K562 (cell line): ENCODE results near the gene FUT9. TPM values are rescaled to one million over a fixed set of nuclear protein-coding genes. Genes with fewer than 3 reads are reported as not detected.

Experiments used
- ATAC-seq: fragments of 200-7000 bp; cut with Tn5 transposase; 3 replicates; pipeline ENCODE4 v1.9.1; 2020; ENCODE audit warnings: moderate library complexity
- BruUV-seq: library from RNA; stranded (reverse); fragments of 400-500 nt; replicated peaks from 2 replicates; lab custom pipeline; 2021; lab: Mats Ljungman, UMichigan
- CTCF ChIA-PET: fragments of 300-600 bp; formaldehyde crosslinking; extraction: SDS; loops from one replicate; lab custom pipeline; 2021; ENCODE audit warnings: low intra/inter-chr PET ratio; lab: Yijun Ruan, JAX
- POLR2A ChIA-PET: fragments of 300-600, 350-650 bp; sonication (Branson Sonifier 250); formaldehyde crosslinking; extraction: SDS; loops from one replicate; lab custom pipeline; 2021; ENCODE audit warnings: antibody characterized with exemption, inconsistent platforms; lab: Yijun Ruan, JAX
- DNase-seq, 4 experiments: peaks; one replicate each; pipeline versions ENCODE4 v3.0.0 to v3.0.0-alpha.2; 2011 to 2018; ENCODE audit warnings: low spot score in 3 of 4, mixed read lengths in 3 of 4; ENCODE audit errors: extremely low read depth in 1 of 4
- FAIRE-seq: peaks from 2 replicates; lab custom pipeline; 2011; peaks lifted over from hg19 to GRCh38; lab: Jason Lieb, UNC
- H2AFZ ChIP-seq: 2 replicates; pipeline ENCODE4 v1.6.0; 2011; ENCODE audit warnings: low read depth, low read length, control low read depth, inconsistent platforms
- H3K27ac ChIP-seq: fragments of 200-600 bp; 3 replicates; pipeline ENCODE4 v1.8.0; 2011; ENCODE audit warnings: low read depth, mild to moderate bottlenecking, control low read depth, inconsistent platforms, low read length, moderate library complexity, mixed read lengths; ENCODE audit errors: extremely low read depth
- H3K27me3 ChIP-seq, 2 experiments: fragments of 300-600 bp in 1 of 2; 2 replicates in 1 of 2; 3 replicates in 1 of 2; pipeline versions ENCODE4 v1.6.0 to v1.8.0; 2011; ENCODE audit warnings: inconsistent platforms in 2 of 2, low read length in 2 of 2, mild to moderate bottlenecking in 1 of 2, mixed read lengths in 1 of 2, moderate library complexity in 1 of 2; ENCODE audit not compliant: control insufficient read depth in 2 of 2, insufficient read depth in 2 of 2
- H3K36me3 ChIP-seq: fragments of 300-600 bp; 3 replicates; pipeline ENCODE4 v1.8.0; 2011; ENCODE audit warnings: mild to moderate bottlenecking, low read length, inconsistent platforms; ENCODE audit not compliant: control insufficient read depth, insufficient read depth
- H3K4me1 ChIP-seq, 2 experiments: fragments of 200-600 bp in 1 of 2; replicated peaks in 1 of 2; 2 replicates in 1 of 2; 3 replicates in 1 of 2; pipeline versions ENCODE4 v1.5.1 to v1.8.0; 2011; ENCODE audit warnings: inconsistent platforms in 2 of 2, low read length in 2 of 2, mild to moderate bottlenecking in 1 of 2, mixed read lengths in 1 of 2, moderate library complexity in 1 of 2; ENCODE audit not compliant: control insufficient read depth in 2 of 2, insufficient read depth in 2 of 2
- H3K4me2 ChIP-seq: 2 replicates; pipeline ENCODE4 v1.6.1; 2011; ENCODE audit warnings: low read length, control low read depth, inconsistent platforms, mixed read lengths; ENCODE audit not compliant: insufficient read depth
- H3K4me3 ChIP-seq: fragments of 200-600 bp; sonication (generic), shearing (Covaris generic); 2 replicates; pipeline ENCODE4 v1.5.1; 2016; ENCODE audit warnings: control low read depth, inconsistent platforms
- H3K79me2 ChIP-seq: fragments of 200-600 bp; 3 replicates; pipeline ENCODE4 v1.8.0; 2011; ENCODE audit warnings: low read length, inconsistent platforms; ENCODE audit not compliant: control insufficient read depth, insufficient read depth
- H3K9ac ChIP-seq, 2 experiments: 2 replicates each; pipeline versions ENCODE4 v1.6.0 to v1.6.1; 2011; ENCODE audit warnings: low read depth in 2 of 2, low read length in 2 of 2, control low read depth in 1 of 2, inconsistent platforms in 1 of 2, mild to moderate bottlenecking in 1 of 2, mixed read lengths in 1 of 2; ENCODE audit not compliant: insufficient read depth in 1 of 2
- H3K9me1 ChIP-seq: one replicate; pipeline ENCODE4 v1.6.0; 2011; ENCODE audit warnings: inconsistent platforms, mild to moderate bottlenecking, low read length, moderate library complexity; ENCODE audit not compliant: control insufficient read depth, insufficient read depth
- H3K9me3 ChIP-seq: replicated peaks from 2 replicates; pipeline ENCODE4 v1.5.1; 2011; ENCODE audit warnings: low read depth, low read length, inconsistent platforms; ENCODE audit not compliant: control insufficient read depth, insufficient read depth
- H4K20me1 ChIP-seq: replicated peaks from 2 replicates; pipeline ENCODE4 v1.6.1; 2011; ENCODE audit warnings: low read length, inconsistent platforms, mixed read lengths; ENCODE audit not compliant: control insufficient read depth, insufficient read depth
- ELF1 ChIP-seq: fragments of 200-800 bp; sonication (Bioruptor generic); IDR thresholded peaks from 2 replicates; pipeline ENCODE4 v1.6.1; 2016; ENCODE audit warnings: missing genetic modification characterization, missing compliant biosample characterization
- ILF3 ChIP-seq: fragments of 450-650 bp; IDR thresholded peaks from 2 replicates; pipeline ENCODE4 v1.6.1; 2018; ENCODE audit warnings: antibody characterized with exemption, mild to moderate bottlenecking, moderate library complexity, borderline replicate concordance
- KAT7 ChIP-seq: sonication (generic); formaldehyde crosslinking; IDR thresholded peaks from 2 replicates; pipeline ENCODE4 v1.8.0; 2022; ENCODE audit warnings: missing genetic modification reagents, mild to moderate bottlenecking, borderline replicate concordance
- POU5F1 ChIP-seq: fragments of 150-350 bp; IDR thresholded peaks from 2 replicates; pipeline ENCODE4 v1.6.1; 2014; ENCODE audit warnings: borderline replicate concordance, low read length, low read depth, mild to moderate bottlenecking; ENCODE audit not compliant: partially characterized antibody
- PRMT5 ChIP-seq: sonication (generic); formaldehyde crosslinking; IDR thresholded peaks from 2 replicates; pipeline ENCODE4 v1.5.0; 2020; ENCODE audit warnings: missing genetic modification reagents
- SMARCC2 ChIP-seq: fragments of 450-650 bp; IDR thresholded peaks from 2 replicates; pipeline ENCODE4 v1.6.1; 2017; ENCODE audit warnings: antibody characterized with exemption, moderate library complexity, mild to moderate bottlenecking, low read depth
- STAT5B ChIP-seq: fragments of 250-450 bp; sonication (Bioruptor Pico); IDR thresholded peaks from 2 replicates; pipeline ENCODE4 v1.8.0; 2021; ENCODE audit warnings: mild to moderate bottlenecking, inconsistent platforms
- ZNF584 ChIP-seq: fragments of 200-800 bp; sonication (Bioruptor generic); IDR thresholded peaks from 2 replicates; pipeline ENCODE4 v1.6.1; 2016; ENCODE audit warnings: low read depth, mild to moderate bottlenecking, missing genetic modification characterization, missing compliant biosample characterization
- WGBS: fragments of 100-300 bp; shearing (Covaris generic); methylation state at CpG from one replicate; pipeline ENCODE4 v1.1.6; 2016; ENCODE audit warnings: low coverage, mixed read lengths; ENCODE audit not compliant: insufficient coverage; ENCODE audit errors: missing lambda C conversion rate; 5-methylcytosine and 5-hydroxymethylcytosine counted together
- in situ Hi-C: fragments of 300-500 bp; cut with MboI; formaldehyde crosslinking; loops from 4 replicates; pipeline ENCODE4 v1.15.0; 2018; ENCODE audit warnings: inconsistent platforms, mixed read lengths
- intact Hi-C: fragments of 100-400 bp; cut with micrococcal nuclease; formaldehyde crosslinking; loops from 2 replicates; pipeline ENCODE4 v1.14.2; 2022
- polyA plus RNA-seq, 8 experiments: library from polyadenylated mRNA; depleted of rRNA in 4 of 8; stranded (reverse) in 5 of 8; unstranded in 3 of 8; fragments of >200 nt; fragmentation: Nextera tagmentation in 2 of 8; fragmentation: Illumina TruSeq in 1 of 8; extraction: Ambion mirVana in 2 of 8; extraction: Trizol in 1 of 8; gene quantifications; 2 replicates each; pipeline versions ENCODE4 v1.2.1 to v1.2.3, GENCODE V29; 2011 to 2014; ENCODE audit warnings: inconsistent platforms in 1 of 8, missing spikeins in 1 of 8
- total RNA-seq, 7 experiments: library from RNA; depleted of rRNA in 6 of 7; stranded (reverse); fragments of >200 nt in 6 of 7; fragmentation: Illumina TruSeq in 2 of 7; extraction: Trizol in 2 of 7; gene quantifications; 2 replicates each; pipeline versions ENCODE4 v1.2.1 to v1.2.3, GENCODE V29; 2011 to 2021; ENCODE audit warnings: low replicate concordance in 1 of 7
- TF ChIP-seq, protein P1 (sequence below): sonication (generic); formaldehyde crosslinking; IDR thresholded peaks from 2 replicates; pipeline ENCODE4 v1.8.0; 2022; ENCODE audit warnings: mild to moderate bottlenecking, low read depth, missing genetic modification reagents
- TF ChIP-seq, protein P2 (sequence below): sonication (generic); formaldehyde crosslinking; IDR thresholded peaks from 2 replicates; pipeline ENCODE4 v1.8.0; 2022; ENCODE audit warnings: mild to moderate bottlenecking, missing genetic modification reagents

The FUT9 gene
- total and polyA plus RNA-seq, 9 of the 15 experiments (the other 6 are each of a cell fraction or from before 2014, with no cell fraction given) = not detected

DNA sequence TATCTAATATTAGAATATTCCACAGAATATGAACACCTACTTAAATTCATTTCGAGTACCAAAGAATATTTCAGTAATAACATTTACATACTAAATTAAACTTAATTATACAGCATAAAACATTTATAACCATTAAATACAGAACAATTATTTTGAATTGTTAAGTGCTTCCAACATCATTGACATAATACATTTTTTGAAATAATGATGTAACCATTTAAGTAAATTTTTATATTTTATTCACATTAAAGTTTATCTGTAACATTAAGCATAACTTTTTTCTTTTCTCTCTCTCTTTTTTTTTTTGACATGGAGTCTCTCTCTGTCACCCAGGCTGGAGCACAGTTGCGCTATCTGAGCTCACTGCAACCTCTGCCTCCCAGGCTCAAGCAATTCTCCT, 44.5 kb downstream of the FUT9 start:
- Histone ChIP-seq H3K4me2 (no peak overlapping the region), H3K4me3 (no peak overlapping the region), H4K20me1 (no peaks in the 10 kb centered on the region), H2AFZ (no peak overlapping the region), H3K79me2 (no peaks in the 10 kb centered on the region), H3K36me3 (no peaks in the 10 kb centered on the region), H3K27ac (no peak overlapping the region), H3K27me3 (no peaks in the 10 kb centered on the region), H3K9ac (no peak overlapping the region), H3K4me1 (no peaks in the 10 kb centered on the region), H3K9me3 (no peaks in the 10 kb centered on the region), H3K9me1 (no peaks in the 10 kb centered on the region)
- TF ChIP-seq ILF3 (no peak), KAT7 (CRISPR knock-in tag) (no peak), PRMT5 (CRISPR knock-in tag) (no peak)
- in situ Hi-C loops = no loop called here
- POLR2A ChIA-PET = no interaction called here
- 0% methylated on average over 1 of the region's 2 CpGs for WGBS
- intact Hi-C loops = no loop called here
- BruUV-seq = no TSS peak
- no peak for DNase-seq
- ATAC-seq = no peak
- CTCF ChIA-PET = no interaction called here
- no peak for FAIRE-seq

DNA sequence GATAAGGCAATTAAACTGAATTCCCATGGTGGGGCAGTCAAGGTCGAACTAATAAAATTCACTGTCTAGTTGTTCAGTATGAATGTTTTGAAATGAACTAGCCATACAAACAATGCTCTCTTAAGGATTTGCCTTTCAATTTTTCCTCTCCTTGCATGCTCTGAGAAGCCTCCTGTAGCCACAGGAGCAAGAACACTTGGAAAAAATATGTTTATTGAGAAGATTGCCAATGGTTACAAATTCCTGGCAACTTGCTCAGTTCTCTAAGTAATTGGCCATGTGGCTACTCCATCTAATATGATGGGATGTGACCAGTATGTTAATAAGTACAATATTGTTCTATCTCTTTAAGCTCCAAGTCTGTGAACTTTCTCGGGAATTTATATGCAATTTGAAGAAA, 49.4 kb downstream of the FUT9 start:
- Histone ChIP-seq H3K9me3 (no peaks in the 10 kb centered on the region), H3K27me3 (no peaks in the 10 kb centered on the region), H3K36me3 (no peaks in the 10 kb centered on the region), H3K4me2 (no peak overlapping the region), H3K9ac (no peak overlapping the region), H3K4me1 (no peaks in the 10 kb centered on the region), H3K79me2 (no peaks in the 10 kb centered on the region), H3K27ac (no peak overlapping the region), H2AFZ (no peak overlapping the region), H3K9me1 (no peaks in the 10 kb centered on the region), H4K20me1 (no peaks in the 10 kb centered on the region), H3K4me3 (no peak overlapping the region)
- FAIRE-seq (no peak), DNase-seq (no peak), ATAC-seq (no peak)
- CTCF ChIA-PET = no interaction called here
- in situ Hi-C loops (no loop called here), intact Hi-C loops (no loop called here)
- POLR2A ChIA-PET = no interaction called here
- no TSS peak for BruUV-seq
- WGBS = 0% methylated on average over 2 of the region's 2 CpGs
- TF ChIP-seq STAT5B (CRISPR knock-in tag) (no peak), POU5F1 (no peak), ZNF584 (CRISPR knock-in tag) (no peak), ELF1 (tag) (no peak), SMARCC2 (no peak)
- TF ChIP-seq, protein P1, sequence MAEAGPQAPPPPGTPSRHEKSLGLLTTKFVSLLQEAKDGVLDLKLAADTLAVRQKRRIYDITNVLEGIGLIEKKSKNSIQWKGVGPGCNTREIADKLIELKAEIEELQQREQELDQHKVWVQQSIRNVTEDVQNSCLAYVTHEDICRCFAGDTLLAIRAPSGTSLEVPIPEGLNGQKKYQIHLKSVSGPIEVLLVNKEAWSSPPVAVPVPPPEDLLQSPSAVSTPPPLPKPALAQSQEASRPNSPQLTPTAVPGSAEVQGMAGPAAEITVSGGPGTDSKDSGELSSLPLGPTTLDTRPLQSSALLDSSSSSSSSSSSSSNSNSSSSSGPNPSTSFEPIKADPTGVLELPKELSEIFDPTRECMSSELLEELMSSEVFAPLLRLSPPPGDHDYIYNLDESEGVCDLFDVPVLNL (CRISPR knock-in tag) = no peak
- TF ChIP-seq, protein P2, sequence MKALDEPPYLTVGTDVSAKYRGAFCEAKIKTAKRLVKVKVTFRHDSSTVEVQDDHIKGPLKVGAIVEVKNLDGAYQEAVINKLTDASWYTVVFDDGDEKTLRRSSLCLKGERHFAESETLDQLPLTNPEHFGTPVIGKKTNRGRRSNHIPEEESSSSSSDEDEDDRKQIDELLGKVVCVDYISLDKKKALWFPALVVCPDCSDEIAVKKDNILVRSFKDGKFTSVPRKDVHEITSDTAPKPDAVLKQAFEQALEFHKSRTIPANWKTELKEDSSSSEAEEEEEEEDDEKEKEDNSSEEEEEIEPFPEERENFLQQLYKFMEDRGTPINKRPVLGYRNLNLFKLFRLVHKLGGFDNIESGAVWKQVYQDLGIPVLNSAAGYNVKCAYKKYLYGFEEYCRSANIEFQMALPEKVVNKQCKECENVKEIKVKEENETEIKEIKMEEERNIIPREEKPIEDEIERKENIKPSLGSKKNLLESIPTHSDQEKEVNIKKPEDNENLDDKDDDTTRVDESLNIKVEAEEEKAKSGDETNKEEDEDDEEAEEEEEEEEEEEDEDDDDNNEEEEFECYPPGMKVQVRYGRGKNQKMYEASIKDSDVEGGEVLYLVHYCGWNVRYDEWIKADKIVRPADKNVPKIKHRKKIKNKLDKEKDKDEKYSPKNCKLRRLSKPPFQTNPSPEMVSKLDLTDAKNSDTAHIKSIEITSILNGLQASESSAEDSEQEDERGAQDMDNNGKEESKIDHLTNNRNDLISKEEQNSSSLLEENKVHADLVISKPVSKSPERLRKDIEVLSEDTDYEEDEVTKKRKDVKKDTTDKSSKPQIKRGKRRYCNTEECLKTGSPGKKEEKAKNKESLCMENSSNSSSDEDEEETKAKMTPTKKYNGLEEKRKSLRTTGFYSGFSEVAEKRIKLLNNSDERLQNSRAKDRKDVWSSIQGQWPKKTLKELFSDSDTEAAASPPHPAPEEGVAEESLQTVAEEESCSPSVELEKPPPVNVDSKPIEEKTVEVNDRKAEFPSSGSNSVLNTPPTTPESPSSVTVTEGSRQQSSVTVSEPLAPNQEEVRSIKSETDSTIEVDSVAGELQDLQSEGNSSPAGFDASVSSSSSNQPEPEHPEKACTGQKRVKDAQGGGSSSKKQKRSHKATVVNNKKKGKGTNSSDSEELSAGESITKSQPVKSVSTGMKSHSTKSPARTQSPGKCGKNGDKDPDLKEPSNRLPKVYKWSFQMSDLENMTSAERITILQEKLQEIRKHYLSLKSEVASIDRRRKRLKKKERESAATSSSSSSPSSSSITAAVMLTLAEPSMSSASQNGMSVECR = no peak
